Spinal cord (tissue), 10 donors: Measurements from ENCODE around the gene ZBTB7A. TPM values are rescaled to one million over a fixed set of nuclear protein-coding genes. Genes with fewer than 3 reads are reported as not detected.

Experiments
- DNase-seq, 6 donors: peaks; one replicate each; pipeline versions ENCODE4 v3.0.0 to v3.0.0-alpha.2; 2013 to 2015; ENCODE audit warnings: low spot score in 6 of 6, low read depth in 4 of 6
- H3K27ac ChIP-seq: one replicate; pipeline ENCODE4 v1.5.1; 2013; ENCODE audit warnings: low read depth, low read length, control low read depth
- H3K27me3 ChIP-seq: one replicate; pipeline ENCODE4 v1.6.1; 2013; ENCODE audit warnings: low read length; ENCODE audit not compliant: control insufficient read depth, insufficient read depth
- H3K36me3 ChIP-seq: one replicate; pipeline ENCODE4 v1.6.1; 2013; ENCODE audit warnings: low read length; ENCODE audit not compliant: control insufficient read depth, insufficient read depth
- H3K4me1 ChIP-seq: one replicate; pipeline ENCODE4 v1.6.1; 2013; ENCODE audit warnings: low read length; ENCODE audit not compliant: control insufficient read depth, insufficient read depth
- H3K4me3 ChIP-seq: one replicate; pipeline ENCODE4 v1.5.1; 2013; ENCODE audit warnings: low read depth, low read length, control low read depth
- H3K9me3 ChIP-seq: one replicate; pipeline ENCODE4 v1.6.1; 2013; ENCODE audit warnings: low read length; ENCODE audit not compliant: control insufficient read depth, insufficient read depth
- WGBS: methylation state at CpG from one replicate; pipeline ENCODE4 v1.1.5; 2013; ENCODE audit warnings: missing lambda C conversion rate; ENCODE audit not compliant: insufficient coverage; 5-methylcytosine and 5-hydroxymethylcytosine counted together
- polyA plus RNA-seq, 2 donors: library from polyadenylated mRNA; unstranded; fragments of 120-200 nt; gene quantifications; one replicate each; pipeline ENCODE4 v1.2.1, GENCODE V29; 2013; ENCODE audit not compliant: insufficient read length in 2 of 2
- total RNA-seq, 2 donors: library from RNA; depleted of rRNA in 1 of 2; stranded (reverse); fragments of 120-200 nt in 1 of 2; fragments of >200 nt in 1 of 2; gene quantifications; one replicate each; pipeline versions ENCODE4 v1.2.3 to v1.2.4, GENCODE V29; 2013 to 2014
- donor health status: healthy.

ZBTB7A gene
- total and polyA plus RNA-seq, 4 donors, result 6.6 to 14.6 (median 9.8) TPM

GRCh38 chr19:4018140-4018613 lies 48.5 kb downstream of the ZBTB7A start:
- Histone ChIP-seq H3K36me3 (peaks cover 91% of the 10 kb centered on the region), H3K27me3 (no peaks in the 10 kb centered on the region), H3K9me3 (no peaks in the 10 kb centered on the region), H3K4me1 (peaks cover 60% of the 10 kb centered on the region), H3K27ac (peak overlapping the region; percentile 57), H3K4me3 (no peak overlapping the region)
- peak in 2 of 6 donors; percentile 28 to 39 for DNase-seq
- 60% methylated on average over 12 of the region's 22 CpGs for WGBS

GRCh38 chr19:4016903-4017638 lies 49.6 kb downstream of the ZBTB7A start:
- no peak for DNase-seq
- Histone ChIP-seq H3K4me1 (peaks cover 60% of the 10 kb centered on the region), H3K27me3 (no peaks in the 10 kb centered on the region), H3K4me3 (no peak overlapping the region), H3K9me3 (no peaks in the 10 kb centered on the region), H3K27ac (peak overlapping the region; percentile 80), H3K36me3 (peaks cover 91% of the 10 kb centered on the region)
- WGBS, result 93% methylated on average over 8 of the region's 15 CpGs

- peaks cover 61% of the 10 kb centered on the region for H3K4me1 ChIP-seq
- no peaks in the 10 kb centered on the region for H3K9me3 ChIP-seq
- peak overlapping the region; percentile 80 for H3K27ac ChIP-seq
- 76% methylated on average over 12 of the region's 12 CpGs for WGBS
- no peaks in the 10 kb centered on the region for H3K27me3 ChIP-seq
- peaks cover 90% of the 10 kb centered on the region for H3K36me3 ChIP-seq
- no peak overlapping the region for H3K4me3 ChIP-seq
- DNase-seq, result peak in 1 of 6 donors; percentile 57
These were observed 50.2 kb downstream of the ZBTB7A start for GRCh38 chr19:4016486-4016885.

GRCh38 chr19:4015705-4016402 lies 50.8 kb downstream of the ZBTB7A start:
- 31% methylated on average over 37 of the region's 37 CpGs for WGBS
- Histone ChIP-seq H3K27ac (peak overlapping the region; percentile 79), H3K9me3 (no peaks in the 10 kb centered on the region), H3K4me1 (peaks cover 67% of the 10 kb centered on the region), H3K27me3 (no peaks in the 10 kb centered on the region), H3K4me3 (no peak overlapping the region), H3K36me3 (peaks cover 96% of the 10 kb centered on the region)
- peak in 2 of 6 donors; percentile 20 to 74 for DNase-seq

GRCh38 chr19:4014541-4015491 lies 51.9 kb downstream of the ZBTB7A start:
- Histone ChIP-seq H3K9me3 (no peaks in the 10 kb centered on the region), H3K4me1 (peaks cover 78% of the 10 kb centered on the region), H3K27ac (peak overlapping the region; percentile 79), H3K27me3 (no peaks in the 10 kb centered on the region), H3K36me3 (peaks cover 97% of the 10 kb centered on the region), H3K4me3 (no peak overlapping the region)
- 60% methylated on average over 22 of the region's 25 CpGs for WGBS
- DNase-seq, result peak in 2 of 6 donors; percentile 7 to 48

- peak in 1 of 6 donors; percentile 20 for DNase-seq
- H3K36me3 ChIP-seq, result peaks cover 91% of the 10 kb centered on the region
- no peak overlapping the region for H3K4me3 ChIP-seq
- no peaks in the 10 kb centered on the region for H3K27me3 ChIP-seq
- H3K4me1 ChIP-seq, result peaks cover 79% of the 10 kb centered on the region
- 83% methylated on average over 20 of the region's 20 CpGs for WGBS
- H3K9me3 ChIP-seq, result no peaks in the 10 kb centered on the region
- H3K27ac ChIP-seq, result peak overlapping the region; percentile 10
These were observed 52.7 kb downstream of the ZBTB7A start for GRCh38 chr19:4013886-4014540.

GRCh38 chr19:4012975-4013634 lies 53.6 kb downstream of the ZBTB7A start:
- Histone ChIP-seq H3K36me3 (peaks cover 82% of the 10 kb centered on the region), H3K4me1 (peaks cover 81% of the 10 kb centered on the region), H3K27ac (no peak overlapping the region), H3K27me3 (no peaks in the 10 kb centered on the region), H3K4me3 (no peak overlapping the region), H3K9me3 (no peaks in the 10 kb centered on the region)
- 96% methylated on average over 33 of the region's 33 CpGs for WGBS
- DNase-seq, result no peak

GRCh38 chr19:4012092-4012974 lies 54.4 kb downstream of the ZBTB7A start:
- no peaks in the 10 kb centered on the region for H3K27me3 ChIP-seq
- no peaks in the 10 kb centered on the region for H3K9me3 ChIP-seq
- no peak overlapping the region for H3K4me3 ChIP-seq
- 90% methylated on average over 23 of the region's 27 CpGs for WGBS
- H3K27ac ChIP-seq, result no peak overlapping the region
- DNase-seq, result no peak
- peaks cover 74% of the 10 kb centered on the region for H3K36me3 ChIP-seq
- H3K4me1 ChIP-seq, result peaks cover 77% of the 10 kb centered on the region
